Smooth muscle cell (in vitro differentiated cells): Measurements from ENCODE around the gene NAA10. TPM values are rescaled to one million over a fixed set of nuclear protein-coding genes. Genes with fewer than 3 reads are reported as not detected.

ENCODE experiments used
- DNase-seq: peaks from one replicate; lab custom pipeline; 2025; ENCODE audit not compliant: unreplicated experiment; lab: John Stamatoyannopoulos, UW
- H2AFZ ChIP-seq: fragments of 200-600 bp; sonication (generic); 2 replicates; pipeline ENCODE4 v1.6.0; 2016; ENCODE audit warnings: antibody characterized with exemption, low read depth, mild to moderate bottlenecking
- H3F3A ChIP-seq: fragments of 200-600 bp; sonication (generic); 2 replicates; pipeline ENCODE4 v1.6.0; 2017; ENCODE audit warnings: antibody characterized with exemption, low read depth
- H3K27ac ChIP-seq: fragments of 200-600 bp; sonication (generic); 2 replicates; pipeline ENCODE4 v1.5.1; 2016; ENCODE audit warnings: low read depth, mild to moderate bottlenecking
- H3K27me3 ChIP-seq: fragments of 200-600 bp; sonication (generic); 2 replicates; pipeline ENCODE4 v1.6.1; 2016; ENCODE audit warnings: low read depth, mild to moderate bottlenecking
- H3K36me3 ChIP-seq: fragments of 200-600 bp; sonication (generic); 2 replicates; pipeline ENCODE4 v1.5.1; 2016; ENCODE audit warnings: low read depth
- H3K4me1 ChIP-seq: fragments of 200-600 bp; sonication (generic); 2 replicates; pipeline ENCODE4 v1.5.1; 2016; ENCODE audit warnings: low read depth
- H3K4me2 ChIP-seq: fragments of 200-600 bp; sonication (generic); 2 replicates; pipeline ENCODE4 v1.6.0; 2016; ENCODE audit warnings: mild to moderate bottlenecking
- H3K4me3 ChIP-seq: fragments of 200-600 bp; sonication (generic); 2 replicates; pipeline ENCODE4 v1.5.1; 2016; ENCODE audit warnings: mild to moderate bottlenecking
- H3K79me2 ChIP-seq: fragments of 200-600 bp; sonication (generic); 2 replicates; pipeline ENCODE4 v1.6.0; 2016; ENCODE audit warnings: low read depth, mild to moderate bottlenecking
- H3K9ac ChIP-seq: fragments of 200-600 bp; sonication (generic); 2 replicates; pipeline ENCODE4 v1.6.0; 2016; ENCODE audit warnings: low read depth
- H3K9me3 ChIP-seq: fragments of 200-600 bp; sonication (generic); replicated peaks from 2 replicates; pipeline ENCODE4 v1.5.1; 2016; ENCODE audit warnings: low read depth
- H4K20me1 ChIP-seq: fragments of 200-600 bp; sonication (generic); 2 replicates; pipeline ENCODE4 v1.6.0; 2016; ENCODE audit warnings: low read depth
- CTCF ChIP-seq: fragments of 200-600 bp; sonication (generic); IDR thresholded peaks from 2 replicates; pipeline ENCODE4 v1.5.1; 2017; ENCODE audit warnings: borderline replicate concordance, mild to moderate bottlenecking, antibody characterized with exemption; ENCODE audit not compliant: insufficient read depth, poor library complexity, severe bottlenecking
- WGBS: methylation state at CpG from one replicate; pipeline ENCODE4 v1.1.7; 2016; ENCODE audit warnings: low lambda C conversion rate; 5-methylcytosine and 5-hydroxymethylcytosine counted together
- polyA plus RNA-seq: library from polyadenylated mRNA; unstranded; fragments of >200 nt; fragmentation: Nextera tagmentation; extraction: Ambion mirVana; gene quantifications from 2 replicates; pipeline ENCODE4 v1.2.1, GENCODE V29; 2016
- total RNA-seq: library from RNA; depleted of rRNA; stranded (reverse); fragments of >200 nt; gene quantifications from 2 replicates; pipeline ENCODE4 v1.2.3, GENCODE V29; 2014

Gene NAA10
- total and polyA plus RNA-seq, 2 experiments from 2014 or later, result 81.2 to 124 TPM

DNA sequence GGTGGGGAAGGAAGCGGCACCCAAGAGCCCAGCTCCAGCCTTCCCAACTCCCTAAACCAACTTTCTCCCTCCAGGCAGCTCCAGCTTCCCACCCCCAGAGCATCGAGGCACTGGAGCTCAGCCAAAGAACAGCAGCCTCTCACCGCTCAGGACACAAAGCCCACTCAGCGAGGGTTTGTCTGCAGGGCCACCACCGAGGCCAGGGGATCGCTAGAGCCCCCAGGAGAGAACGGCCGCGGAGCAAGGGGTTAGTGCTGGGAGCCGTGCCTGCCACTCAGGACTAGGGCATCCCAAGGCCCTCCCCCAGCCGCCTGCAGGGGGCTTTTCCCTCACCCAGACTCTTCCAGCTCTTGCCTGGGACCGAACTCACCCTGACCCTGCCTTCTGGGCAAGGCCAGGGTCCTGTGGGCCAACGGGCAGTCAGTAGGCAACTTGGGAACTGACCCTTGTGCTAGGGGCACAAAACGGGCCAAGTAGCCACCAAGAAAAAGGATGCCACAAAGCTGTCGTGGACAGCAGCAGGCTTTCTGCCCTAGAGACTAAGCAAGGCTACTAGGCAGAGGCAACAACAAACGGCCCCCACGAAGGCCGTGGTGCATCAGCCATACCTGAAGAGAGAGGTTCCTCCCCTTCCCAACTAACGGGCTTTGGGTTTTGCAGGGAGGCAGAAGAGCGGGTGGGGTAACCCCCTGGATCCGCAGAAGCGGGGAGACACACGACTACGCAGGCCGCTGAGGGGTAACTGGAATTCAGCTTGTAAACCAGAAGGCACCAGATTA is 34.5 kb upstream of the NAA10 start:
- Histone ChIP-seq H2AFZ (no peak overlapping the region), H3K79me2 (peaks cover 54% of the 10 kb centered on the region), H4K20me1 (peaks cover 63% of the 10 kb centered on the region)

DNA sequence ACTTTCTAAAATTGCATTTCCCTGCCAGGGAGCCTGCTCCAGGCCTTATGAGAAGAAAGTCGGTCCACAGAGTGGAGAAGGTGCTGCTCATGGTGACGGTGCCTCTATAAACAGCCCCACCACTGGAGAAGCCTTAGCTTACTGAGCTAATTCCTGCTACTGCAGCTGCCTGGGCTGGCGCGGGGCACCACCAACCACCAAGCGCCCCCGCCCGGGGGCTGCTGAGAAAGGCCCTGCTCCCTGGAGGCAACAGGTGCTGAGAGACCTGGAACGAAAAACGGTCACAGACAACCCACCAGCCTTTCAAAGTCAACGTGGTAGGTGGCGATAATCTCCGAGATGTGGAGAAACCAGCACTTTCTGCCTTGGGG is 33.9 kb upstream of the NAA10 start:
- Histone ChIP-seq H3K9ac (no peak overlapping the region), H2AFZ (no peak overlapping the region), H3K4me1 (no peaks in the 10 kb centered on the region), H3K27ac (no peak overlapping the region), H4K20me1 (peaks cover 68% of the 10 kb centered on the region), H3K4me3 (peak overlapping the region; percentile 72), H3K27me3 (no peaks in the 10 kb centered on the region), H3K36me3 (no peaks in the 10 kb centered on the region), H3K79me2 (peaks cover 54% of the 10 kb centered on the region), H3F3A (no peaks in the 10 kb centered on the region), H3K4me2 (peak overlapping the region; percentile 84), H3K9me3 (no peaks in the 10 kb centered on the region)
- no peak for DNase-seq
- no peak for TF ChIP-seq CTCF
- WGBS, result 51% methylated on average over 12 of the region's 12 CpGs

More for the DNA sequence above, 34.5 kb upstream of the NAA10 start:
- no peaks in the 10 kb centered on the region for H3K9me3 ChIP-seq
- DNase-seq, result no peak
- no peaks in the 10 kb centered on the region for H3K27me3 ChIP-seq
- H3K27ac ChIP-seq, result peak overlapping the region; percentile 1
- H3K4me3 ChIP-seq, result peak overlapping the region; percentile 72
- no peak for TF ChIP-seq CTCF
- no peak overlapping the region for H3K9ac ChIP-seq
- no peaks in the 10 kb centered on the region for H3K36me3 ChIP-seq
- no peaks in the 10 kb centered on the region for H3K4me1 ChIP-seq
- H3F3A ChIP-seq, result no peaks in the 10 kb centered on the region
- 47% methylated on average over 25 of the region's 25 CpGs for WGBS
- H3K4me2 ChIP-seq, result peak overlapping the region; percentile 84

- Histone ChIP-seq H3K36me3 (no peaks in the 10 kb centered on the region), H3K27ac (no peak overlapping the region), H3K4me3 (peak overlapping the region; percentile 72), H3K4me2 (peak overlapping the region; percentile 84), H2AFZ (no peak overlapping the region), H3K9me3 (no peaks in the 10 kb centered on the region), H3F3A (no peaks in the 10 kb centered on the region), H4K20me1 (peaks cover 73% of the 10 kb centered on the region), H3K27me3 (no peaks in the 10 kb centered on the region), H3K79me2 (peaks cover 54% of the 10 kb centered on the region), H3K9ac (no peak overlapping the region), H3K4me1 (no peaks in the 10 kb centered on the region)
- TF ChIP-seq CTCF, result no peak
- 71% methylated on average over 9 of the region's 9 CpGs for WGBS
- DNase-seq, result no peak
These were observed 33.4 kb upstream of the NAA10 start for GRCh38 chrX:153968255-153968654.
